ENCODE measurements around the gene XRRA1.

Gene XRRA1

GRCh38 chr11:74950374-74950969 is 1.6 kb upstream of the XRRA1 start:
- DNase-seq = no peak

- no peak for DNase-seq
These were observed 854 bp upstream of the XRRA1 start for GRCh38 chr11:74949753-74950137.

- DNase-seq = no peak
These were observed 369 bp downstream of the XRRA1 start for GRCh38 chr11:74948546-74948897.

- DNase-seq = no peak
These were observed 6.7 kb downstream of the XRRA1 start for GRCh38 chr11:74942073-74942759.

- DNase-seq = no peak
These were observed 7.4 kb downstream of the XRRA1 start for GRCh38 chr11:74941492-74941891.

- no peak for DNase-seq
These were observed 11.0 kb downstream of the XRRA1 start for GRCh38 chr11:74937696-74938475.

GRCh38 chr11:74936976-74937375 is 11.9 kb downstream of the XRRA1 start:
- no peak for DNase-seq

GRCh38 chr11:74936087-74936486 is 12.8 kb downstream of the XRRA1 start:
- DNase-seq = no peak

- DNase-seq = no peak
These were observed 13.6 kb downstream of the XRRA1 start for GRCh38 chr11:74935285-74935684.

GRCh38 chr11:74933765-74934164 is 15.1 kb downstream of the XRRA1 start:
- no peak for DNase-seq

GRCh38 chr11:74932797-74933196 is 16.1 kb downstream of the XRRA1 start:
- DNase-seq = no peak

GRCh38 chr11:74932169-74932568 is 16.7 kb downstream of the XRRA1 start:
- DNase-seq = no peak

GRCh38 chr11:74929431-74930363 is 19.2 kb downstream of the XRRA1 start:
- peak; percentile 79 for DNase-seq

GRCh38 chr11:74927496-74927895 is 21.4 kb downstream of the XRRA1 start:
- DNase-seq = no peak

- no peak for DNase-seq
These were observed 22.4 kb downstream of the XRRA1 start for GRCh38 chr11:74926304-74927030.

- no peak for DNase-seq
These were observed 23.6 kb downstream of the XRRA1 start for GRCh38 chr11:74925281-74925680.

- DNase-seq = no peak
These were observed 25.8 kb downstream of the XRRA1 start for GRCh38 chr11:74923125-74923524.

GRCh38 chr11:74909812-74910211 is 39.1 kb downstream of the XRRA1 start:
- DNase-seq = no peak

GRCh38 chr11:74909385-74909784 is 39.5 kb downstream of the XRRA1 start:
- DNase-seq = no peak

GRCh38 chr11:74905326-74905725 is 43.6 kb downstream of the XRRA1 start:
- no peak for DNase-seq

GRCh38 chr11:74902342-74902741 is 46.5 kb downstream of the XRRA1 start:
- no peak for DNase-seq

- DNase-seq = no peak
These were observed 52.6 kb downstream of the XRRA1 start for GRCh38 chr11:74896311-74896710.
